SJCRH30 (cell line): ENCODE measurements around the gene CCL18. TPM values are rescaled to one million over a fixed set of nuclear protein-coding genes. Genes with fewer than 3 reads are reported as not detected.
"Not testable (repeated sequence)": the region's sequence is repeated elsewhere in the genome, so short reads cannot be mapped to it uniquely, and the experiment has no call there.

ENCODE experiments used
- DNase-seq, 2 experiments: peaks; one replicate each; pipeline ENCODE4 v3.0.0-alpha.2; 2015 to 2020
- H3K27ac ChIP-seq: fragments of 250-450 bp; sonication (Bioruptor Pico); 2 replicates; pipeline ENCODE4 v1.5.1; 2020; ENCODE audit warnings: mild to moderate bottlenecking, moderate library complexity
- H3K27me3 ChIP-seq: fragments of 250-450 bp; sonication (Bioruptor Pico); 2 replicates; pipeline ENCODE4 v1.5.1; 2020; ENCODE audit warnings: mild to moderate bottlenecking, moderate library complexity
- H3K36me3 ChIP-seq: fragments of 250-450 bp; sonication (Bioruptor Pico); 2 replicates; pipeline ENCODE4 v1.5.1; 2020; ENCODE audit warnings: mild to moderate bottlenecking, moderate library complexity
- H3K4me1 ChIP-seq: fragments of 250-450 bp; sonication (Bioruptor Pico); 2 replicates; pipeline ENCODE4 v1.5.1; 2020; ENCODE audit warnings: mild to moderate bottlenecking, moderate library complexity
- H3K4me3 ChIP-seq: fragments of 250-450 bp; sonication (Bioruptor Pico); 2 replicates; pipeline ENCODE4 v1.5.1; 2020; ENCODE audit warnings: mild to moderate bottlenecking, moderate library complexity
- H3K9me3 ChIP-seq: fragments of 250-450 bp; sonication (Bioruptor Pico); replicated peaks from 2 replicates; pipeline ENCODE4 v1.5.1; 2020; ENCODE audit warnings: mild to moderate bottlenecking, moderate library complexity
- total RNA-seq: library from RNA; depleted of rRNA; stranded (reverse); fragments of >200 nt; shearing (Covaris generic); gene quantifications from 2 replicates; pipeline ENCODE4 v1.2.3, GENCODE V29; 2014

Gene CCL18
- total RNA-seq, 1 experiment from 2014 or later = not detected

DNA sequence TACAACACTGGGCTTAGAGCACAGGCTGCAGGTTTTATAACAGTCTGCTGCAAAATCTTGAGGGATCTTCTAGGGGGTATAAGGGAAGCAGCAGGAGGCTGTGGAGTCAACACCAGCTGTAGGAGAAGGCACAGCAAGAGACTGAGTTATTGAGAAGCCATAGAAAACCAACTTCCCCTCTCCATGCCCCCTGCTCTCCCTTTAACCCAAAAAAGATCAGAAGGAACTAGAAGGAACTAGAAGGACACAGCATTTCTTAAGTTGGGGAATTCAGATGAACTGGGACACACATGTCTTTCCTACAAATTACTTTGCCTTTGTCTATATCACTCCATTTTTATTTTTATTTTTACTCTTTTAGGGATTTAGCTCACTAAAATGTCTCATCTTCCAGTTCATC lies 6.2 kb upstream of the CCL18 start:
- Histone ChIP-seq H3K9me3 (no peaks in the 10 kb centered on the region), H3K36me3 (no peaks in the 10 kb centered on the region), H3K27ac (no peak overlapping the region), H3K27me3 (peaks cover 2% of the 10 kb centered on the region; the same call in 1 of the 2 replicates), H3K4me3 (no peak overlapping the region), H3K4me1 (no peaks in the 10 kb centered on the region)
- no peak for DNase-seq

DNA sequence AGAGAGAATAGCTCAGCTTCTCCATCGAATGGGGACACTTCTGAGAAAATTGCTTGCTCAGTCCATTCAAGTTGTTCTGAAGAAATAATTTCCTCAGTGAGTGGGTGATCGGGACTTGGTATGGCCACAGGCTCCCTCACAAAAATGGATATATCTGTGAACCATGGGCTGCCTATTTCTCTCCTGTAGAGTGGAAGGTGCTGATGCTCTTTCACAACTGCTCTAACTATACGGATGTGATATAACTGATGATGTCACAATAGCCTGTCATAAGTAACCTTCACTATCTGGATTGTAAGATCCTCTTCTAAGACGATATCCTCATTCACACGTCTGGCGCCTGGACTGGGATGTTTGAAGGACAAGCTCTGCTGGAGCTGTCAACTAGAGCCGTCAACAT lies 4.7 kb upstream of the CCL18 start:
- no peak for DNase-seq
- no peaks in the 10 kb centered on the region for H3K4me1 ChIP-seq
- H3K27me3 ChIP-seq = peaks cover 2% of the 10 kb centered on the region
- H3K27ac ChIP-seq = no peak overlapping the region
- H3K36me3 ChIP-seq = no peaks in the 10 kb centered on the region
- no peaks in the 10 kb centered on the region for H3K9me3 ChIP-seq
- no peak overlapping the region for H3K4me3 ChIP-seq

DNA sequence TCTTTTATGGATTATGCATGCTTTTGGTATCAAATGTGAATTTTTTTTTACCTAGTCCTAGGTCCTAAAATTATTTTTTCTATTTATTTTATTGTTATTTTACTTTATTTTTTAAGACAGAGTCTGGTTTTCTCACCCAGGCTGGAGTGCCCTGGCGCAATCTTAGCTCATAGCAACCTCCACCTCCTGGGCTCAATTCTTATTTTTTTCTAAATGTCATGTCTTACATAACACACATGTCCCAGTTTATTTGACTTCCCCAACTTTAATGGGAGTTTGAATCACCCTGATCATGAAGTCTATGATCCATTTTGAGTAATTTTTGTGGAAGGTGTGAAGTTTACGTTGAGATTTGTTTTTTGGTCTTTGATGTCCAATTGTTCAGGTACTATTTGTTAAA lies 3.3 kb upstream of the CCL18 start:
- Histone ChIP-seq H3K4me3 (no peak overlapping the region), H3K9me3 (no peaks in the 10 kb centered on the region), H3K4me1 (no peaks in the 10 kb centered on the region), H3K27me3 (peaks cover 2% of the 10 kb centered on the region), H3K36me3 (no peaks in the 10 kb centered on the region), H3K27ac (no peak overlapping the region)
- DNase-seq = no peak

DNA sequence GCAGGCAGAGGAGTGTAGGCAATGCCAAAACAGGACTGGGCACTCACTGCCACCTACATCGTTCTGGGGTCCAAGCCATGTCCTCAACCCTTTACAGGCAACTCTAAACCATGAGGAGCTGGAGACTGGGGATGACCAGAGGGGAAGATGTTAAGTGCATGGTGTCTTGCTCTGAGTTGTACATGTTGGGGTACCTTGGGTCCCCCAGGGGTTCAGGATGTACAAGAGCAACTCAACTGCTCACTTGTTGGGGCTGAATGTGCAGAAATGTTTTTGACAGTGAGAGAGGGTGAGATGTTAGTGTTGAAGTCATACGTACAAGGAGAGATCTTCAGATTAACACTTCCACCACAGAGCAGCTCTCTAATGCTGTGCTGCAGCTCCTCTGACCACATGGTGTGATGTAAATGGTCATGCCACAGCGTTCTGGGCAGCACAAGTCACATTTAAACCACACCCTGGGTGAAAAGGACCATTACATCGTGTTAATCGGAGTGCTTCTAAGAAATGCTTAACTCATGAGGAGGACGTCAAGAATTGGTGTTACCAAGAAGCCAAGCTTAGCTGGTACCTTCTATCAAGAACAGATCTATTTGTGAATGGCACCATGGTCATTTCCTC lies 2.4 kb downstream of the CCL18 start:
- Histone ChIP-seq H3K4me1 (no peaks in the 10 kb centered on the region), H3K27ac (no peak overlapping the region), H3K4me3 (no peak overlapping the region), H3K9me3 (no peaks in the 10 kb centered on the region), H3K27me3 (no peaks in the 10 kb centered on the region; the same call in 1 of the 2 replicates), H3K36me3 (no peaks in the 10 kb centered on the region)
- no peak for DNase-seq

DNA sequence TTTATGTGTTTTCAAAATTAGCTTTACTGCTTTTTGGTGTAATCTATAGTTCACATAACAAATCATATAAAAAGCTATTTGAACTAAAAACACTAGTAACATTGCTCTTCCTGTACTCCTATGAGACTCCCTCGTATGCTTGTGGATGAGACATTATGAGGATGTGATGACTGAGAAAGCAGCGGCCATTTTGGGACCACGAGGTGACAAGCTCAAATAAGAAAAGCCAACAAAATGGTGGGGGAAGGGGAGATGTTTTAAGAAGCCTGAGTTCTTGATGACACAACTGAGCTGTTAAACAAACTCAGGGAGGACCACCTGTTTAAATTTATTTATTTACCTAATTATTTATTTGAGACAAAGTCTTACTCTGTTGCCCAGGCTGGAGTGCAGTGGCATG lies 4.5 kb downstream of the CCL18 start:
- Histone ChIP-seq H3K27me3 (peaks cover 1% of the 10 kb centered on the region), H3K4me1 (no peaks in the 10 kb centered on the region), H3K9me3 (no peaks in the 10 kb centered on the region), H3K4me3 (no peak overlapping the region), H3K36me3 (no peaks in the 10 kb centered on the region), H3K27ac (no peak overlapping the region)
- DNase-seq = peak in 1 of 2 experiments; percentile 13

DNA sequence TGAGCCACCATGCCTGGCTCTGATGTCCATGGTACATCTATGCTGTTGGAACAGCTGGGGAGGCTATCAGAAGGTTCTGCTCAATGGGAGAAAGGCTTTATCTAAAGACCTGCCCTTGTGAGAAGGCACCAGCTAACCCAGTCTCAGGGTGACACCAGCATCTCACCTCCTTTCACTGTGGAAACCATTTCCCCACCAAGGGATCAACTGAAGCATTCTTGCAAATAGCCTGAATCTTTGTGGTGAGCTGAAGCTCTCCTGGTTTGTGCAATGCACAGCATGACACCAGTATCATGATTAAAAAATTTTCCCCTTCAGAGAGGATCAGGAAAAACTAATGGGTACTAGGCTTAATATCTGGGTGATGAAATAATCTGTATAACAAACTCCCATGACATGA lies 5.1 kb downstream of the CCL18 start:
- no peaks in the 10 kb centered on the region for H3K9me3 ChIP-seq
- no peaks in the 10 kb centered on the region for H3K36me3 ChIP-seq
- H3K4me1 ChIP-seq = no peaks in the 10 kb centered on the region
- no peak for DNase-seq
- no peak overlapping the region for H3K27ac ChIP-seq
- H3K4me3 ChIP-seq = no peak overlapping the region
- H3K27me3 ChIP-seq = peaks cover 7% of the 10 kb centered on the region

DNA sequence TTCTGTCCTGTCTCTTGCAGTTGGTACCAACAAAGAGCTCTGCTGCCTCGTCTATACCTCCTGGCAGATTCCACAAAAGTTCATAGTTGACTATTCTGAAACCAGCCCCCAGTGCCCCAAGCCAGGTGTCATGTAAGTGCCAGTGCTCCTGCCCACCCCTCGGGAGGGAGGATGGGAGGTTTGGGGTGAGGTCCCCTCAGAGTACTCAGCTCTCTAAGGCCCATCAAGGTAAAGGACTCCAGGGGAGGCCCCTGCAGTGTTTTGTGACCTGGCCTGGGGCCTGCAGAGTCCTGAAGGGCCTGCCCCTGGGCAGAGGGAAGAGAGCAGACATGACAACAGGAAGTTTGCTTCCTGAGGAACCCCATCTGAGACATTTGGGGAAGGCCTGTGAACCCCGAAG lies 6.4 kb downstream of the CCL18 start:
- H3K27me3 ChIP-seq = peaks cover 8% of the 10 kb centered on the region
- H3K36me3 ChIP-seq = no peaks in the 10 kb centered on the region
- H3K9me3 ChIP-seq = no peaks in the 10 kb centered on the region; the same call in 1 of the 2 replicates
- H3K4me3 ChIP-seq = no peak overlapping the region
- no peaks in the 10 kb centered on the region for H3K4me1 ChIP-seq
- no peak for DNase-seq
- H3K27ac ChIP-seq = no peak overlapping the region

DNA sequence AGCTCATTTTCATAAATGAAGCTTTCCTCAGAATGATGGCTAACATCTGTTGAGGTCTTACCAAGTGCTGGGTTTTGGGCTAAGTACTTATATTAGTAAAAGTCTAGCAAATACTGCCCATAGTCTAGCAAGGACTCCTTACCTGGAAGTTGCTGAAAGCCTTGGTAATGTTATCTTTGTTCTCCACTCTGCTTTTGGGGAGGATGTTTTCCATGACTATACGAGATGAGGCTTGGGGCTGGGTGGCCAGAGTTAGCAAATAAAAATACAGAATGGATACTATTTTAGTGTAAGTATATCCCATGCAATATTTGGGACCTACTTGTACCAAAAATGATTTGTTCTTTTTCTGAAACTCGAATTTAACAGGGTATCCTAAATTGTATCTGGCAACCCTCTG lies 7.7 kb downstream of the CCL18 start:
- Histone ChIP-seq H3K4me1 (no peaks in the 10 kb centered on the region), H3K4me3 (no peak overlapping the region), H3K27me3 (peaks cover 8% of the 10 kb centered on the region), H3K27ac (no peak overlapping the region), H3K36me3 (no peaks in the 10 kb centered on the region), H3K9me3 (no peaks in the 10 kb centered on the region; the same call in 1 of the 2 replicates)
- DNase-seq = no peak

DNA sequence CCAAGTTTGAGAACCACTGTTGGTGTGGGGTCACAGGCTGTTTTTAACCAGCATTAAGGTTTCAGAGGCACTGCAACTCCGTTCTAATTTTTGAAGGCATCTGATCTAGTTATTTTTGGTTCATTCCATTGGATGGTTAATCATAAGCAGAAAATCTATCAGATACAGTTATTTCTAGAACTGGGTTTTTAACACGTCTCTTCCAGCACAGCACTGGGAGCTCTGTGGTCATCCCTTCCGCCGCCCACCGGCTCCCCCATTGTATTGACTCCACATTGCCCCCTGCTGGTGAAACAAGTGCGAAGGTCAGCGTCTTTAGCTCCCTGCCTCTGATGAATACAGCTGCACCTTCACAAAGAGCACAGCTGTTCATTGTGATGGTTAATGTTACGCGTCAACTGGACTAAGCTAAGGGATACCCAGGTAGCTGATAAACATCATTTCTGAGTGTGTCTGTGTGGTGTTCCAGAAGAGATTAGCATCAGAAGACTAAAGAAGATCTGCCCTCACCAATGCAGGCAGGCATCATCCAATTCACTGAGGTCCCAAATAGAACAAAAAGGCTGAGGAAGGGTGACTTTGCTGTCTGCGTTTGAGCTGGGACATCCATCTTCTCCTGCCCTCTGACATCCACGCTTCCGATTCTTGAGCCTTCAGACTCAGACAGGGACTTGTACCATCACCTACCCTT lies 8.5 kb downstream of the CCL18 start:
- Histone ChIP-seq H3K36me3 (no peaks in the 10 kb centered on the region), H3K4me3 (no peak overlapping the region), H3K27ac (no peak overlapping the region), H3K9me3 (no peaks in the 10 kb centered on the region; the same call in 1 of the 2 replicates), H3K27me3 (peaks cover 14% of the 10 kb centered on the region), H3K4me1 (no peaks in the 10 kb centered on the region)
- DNase-seq = peak; percentile 51 to 72

DNA sequence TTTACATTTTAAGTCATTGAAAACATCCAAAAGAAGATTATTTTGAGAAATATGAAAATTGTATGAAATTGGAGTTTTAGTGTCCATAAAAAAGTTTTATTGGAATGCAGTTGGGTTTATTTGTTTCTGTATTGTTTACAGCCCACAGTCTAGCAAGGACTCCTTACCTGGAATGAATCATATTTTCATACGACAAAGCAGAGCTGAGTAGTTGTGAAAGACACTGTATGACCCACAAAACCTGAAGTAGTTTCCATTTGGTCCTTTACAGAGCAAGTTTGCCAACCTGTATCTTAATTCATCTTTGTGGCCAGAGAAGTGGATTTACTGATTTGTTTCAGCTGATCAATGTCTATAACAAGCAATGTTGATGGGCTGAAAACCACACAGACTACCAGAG lies 10.3 kb downstream of the CCL18 start:
- Histone ChIP-seq H3K27ac (no peak overlapping the region), H3K9me3 (no peaks in the 10 kb centered on the region; the same call in 1 of the 2 replicates), H3K27me3 (peaks cover 14% of the 10 kb centered on the region), H3K4me3 (no peak overlapping the region), H3K36me3 (no peaks in the 10 kb centered on the region), H3K4me1 (no peaks in the 10 kb centered on the region)
- DNase-seq = no peak

DNA sequence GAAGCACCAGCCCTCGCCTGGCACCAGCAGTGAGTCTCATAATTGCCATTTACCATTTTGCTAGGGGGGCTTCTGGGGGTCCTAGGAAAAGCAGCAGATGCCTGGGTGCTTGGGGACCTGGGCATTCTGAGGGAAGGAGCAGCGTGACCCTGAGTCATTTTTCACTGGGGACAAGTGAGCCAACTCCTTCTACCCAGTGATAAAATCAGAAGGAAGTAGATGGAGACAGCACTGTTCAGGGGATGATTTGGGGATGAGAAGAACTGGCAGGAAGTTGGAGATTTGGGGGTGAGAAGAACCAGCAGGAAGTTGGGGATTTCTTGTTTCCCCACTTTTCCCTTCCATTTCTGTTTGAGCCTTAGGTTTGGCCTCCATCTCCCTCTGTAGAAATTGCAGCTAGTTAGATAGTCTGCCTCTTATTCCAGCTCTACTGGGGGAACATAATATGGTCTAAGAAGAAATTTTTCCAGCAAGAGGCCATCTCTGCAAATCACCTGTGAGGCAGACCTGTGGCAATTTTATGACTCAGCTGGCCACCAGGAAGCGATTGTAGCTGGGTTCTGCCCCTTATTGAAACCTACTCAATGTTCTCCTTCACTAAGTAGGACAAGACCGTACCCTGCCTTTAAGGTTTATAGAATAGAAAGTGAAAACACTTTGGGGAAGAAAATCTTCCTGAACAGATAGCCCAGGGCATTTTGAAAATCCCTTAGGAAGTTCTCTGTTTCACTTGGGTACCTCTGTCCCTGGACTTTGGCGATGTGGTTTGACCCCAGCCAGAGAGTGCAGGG lies 17.8 kb downstream of the CCL18 start:
- H3K36me3 ChIP-seq = not testable (repeated sequence)

DNA sequence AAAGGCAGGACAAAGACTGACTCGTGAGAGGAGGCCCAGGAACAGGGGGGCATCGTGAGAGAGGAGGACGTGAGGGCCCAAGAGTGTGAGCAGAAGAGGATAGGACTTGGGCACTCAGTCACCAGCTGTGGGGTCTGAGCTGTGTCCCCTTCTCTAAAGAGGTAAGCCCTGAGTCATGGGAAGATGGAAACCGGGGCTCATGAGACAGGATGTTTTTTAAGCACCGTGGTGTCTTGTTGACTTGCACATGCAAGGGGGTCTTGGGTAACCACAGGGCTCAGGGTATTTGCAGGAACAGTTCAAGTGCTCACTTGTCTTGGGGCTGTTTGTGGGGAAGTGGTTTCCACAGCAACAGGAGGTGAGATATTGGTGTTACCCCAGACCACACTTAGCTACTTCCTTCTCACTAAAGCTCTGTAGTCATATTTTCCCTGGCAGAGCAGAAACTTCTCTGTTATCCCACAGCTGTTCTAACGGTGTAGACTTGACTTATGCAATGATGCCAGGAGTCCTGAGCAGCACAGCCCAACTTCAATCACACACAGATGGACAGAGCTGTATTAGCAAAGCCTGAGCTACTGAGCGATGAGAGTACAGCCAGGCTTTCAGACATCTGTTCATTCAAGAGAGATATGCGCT lies 18.5 kb downstream of the CCL18 start:
- H3K4me1 ChIP-seq, H3K9me3 ChIP-seq, H3K27me3 ChIP-seq, DNase-seq, H3K36me3 ChIP-seq, H3K27ac ChIP-seq, H3K4me3 ChIP-seq: not testable (repeated sequence)

More for the DNA sequence above, 17.8 kb downstream of the CCL18 start:
- not testable (repeated sequence) for H3K27me3 ChIP-seq, H3K4me3 ChIP-seq, H3K4me1 ChIP-seq, DNase-seq, H3K9me3 ChIP-seq, H3K27ac ChIP-seq

DNA sequence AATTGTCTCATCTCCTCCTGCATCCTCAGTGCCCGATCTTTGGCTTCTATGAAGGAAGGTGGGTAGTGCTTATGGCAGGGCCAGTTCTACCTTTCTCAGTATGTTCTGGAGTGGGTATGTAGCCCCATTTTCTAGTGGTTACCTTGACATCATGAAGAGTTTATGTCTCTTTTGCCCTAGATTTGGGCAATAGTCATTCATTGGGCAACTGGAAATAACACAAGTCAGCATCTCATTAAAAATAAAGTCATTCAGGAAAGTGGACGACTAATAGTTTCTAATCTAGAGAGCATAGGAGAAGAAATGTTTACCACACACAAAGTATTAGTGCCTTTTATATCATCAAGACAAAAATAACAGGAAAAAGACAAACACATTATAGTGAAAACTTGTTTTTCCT lies 19.6 kb downstream of the CCL18 start:
- not testable (repeated sequence) for H3K9me3 ChIP-seq, H3K27me3 ChIP-seq, H3K4me1 ChIP-seq, H3K4me3 ChIP-seq, H3K36me3 ChIP-seq, H3K27ac ChIP-seq, DNase-seq

DNA sequence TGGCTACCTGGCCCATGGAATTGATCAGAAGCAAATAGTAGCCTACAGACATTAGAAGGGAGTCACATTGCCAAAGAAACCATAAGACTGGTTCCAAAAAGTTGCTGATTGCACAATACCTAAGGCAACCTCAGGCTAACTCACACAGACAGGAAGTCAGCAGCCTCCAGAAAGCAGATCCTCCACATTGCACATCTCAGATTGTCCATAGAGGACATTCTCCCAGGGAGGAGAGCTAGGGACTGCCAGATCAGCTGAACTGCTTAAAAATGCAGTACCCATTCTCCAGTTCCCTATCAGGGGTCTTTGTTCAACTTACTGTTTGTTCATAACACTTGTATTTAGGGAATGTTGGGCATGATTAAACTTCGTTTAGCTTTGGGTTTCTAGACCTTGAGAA lies 21.7 kb downstream of the CCL18 start:
- Histone ChIP-seq H3K9me3 (no peaks in the 10 kb centered on the region), H3K36me3 (no peaks in the 10 kb centered on the region), H3K27me3 (0 out of 2 replicates have a peak, but pooled peaks cover 3% of the 10 kb centered on the region), H3K4me1 (no peaks in the 10 kb centered on the region), H3K27ac (no peak overlapping the region), H3K4me3 (no peak overlapping the region)
- no peak for DNase-seq

DNA sequence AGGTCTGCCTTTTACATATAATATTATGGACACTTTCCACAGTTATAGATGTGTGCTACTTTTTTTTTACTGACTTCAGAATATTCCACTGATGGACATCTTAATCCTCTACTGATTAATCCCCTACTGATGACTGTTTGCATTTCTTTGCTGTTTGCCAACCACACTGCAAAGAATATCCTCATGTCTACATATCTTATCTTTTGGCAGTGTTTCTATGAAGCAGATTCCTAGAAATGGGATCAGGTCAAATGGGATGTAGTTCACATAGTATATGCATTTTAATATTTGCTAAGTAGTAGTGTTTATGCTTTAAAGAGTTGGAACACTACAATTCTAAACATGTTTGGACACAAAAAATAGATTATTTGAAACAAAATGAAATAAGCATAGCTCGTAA lies 22.7 kb downstream of the CCL18 start:
- 0 out of 2 replicates have a peak, but pooled peaks cover 3% of the 10 kb centered on the region for H3K27me3 ChIP-seq
- H3K36me3 ChIP-seq = no peaks in the 10 kb centered on the region
- DNase-seq = no peak

More for the DNA sequence above, 22.7 kb downstream of the CCL18 start:
- no peak overlapping the region for H3K27ac ChIP-seq
- H3K4me3 ChIP-seq = no peak overlapping the region
- H3K4me1 ChIP-seq = no peaks in the 10 kb centered on the region
- no peaks in the 10 kb centered on the region for H3K9me3 ChIP-seq
